Hepatocyte (in vitro differentiated cells): Measurements from ENCODE around the gene LRRC42.

ENCODE experiments used
- EZH2 ChIP-seq: fragments of 200-600 bp; sonication (generic); IDR thresholded peaks from 2 replicates; pipeline ENCODE4 v1.6.1; 2016; ENCODE audit warnings: antibody characterized with exemption, mild to moderate bottlenecking, borderline replicate concordance
- TF ChIP-seq, protein P1 (sequence below): fragments of 200-600 bp; sonication (generic); IDR thresholded peaks from 2 replicates; pipeline ENCODE4 v1.5.1; 2016; ENCODE audit warnings: antibody characterized with exemption, mild to moderate bottlenecking; ENCODE audit not compliant: poor library complexity

DNA sequence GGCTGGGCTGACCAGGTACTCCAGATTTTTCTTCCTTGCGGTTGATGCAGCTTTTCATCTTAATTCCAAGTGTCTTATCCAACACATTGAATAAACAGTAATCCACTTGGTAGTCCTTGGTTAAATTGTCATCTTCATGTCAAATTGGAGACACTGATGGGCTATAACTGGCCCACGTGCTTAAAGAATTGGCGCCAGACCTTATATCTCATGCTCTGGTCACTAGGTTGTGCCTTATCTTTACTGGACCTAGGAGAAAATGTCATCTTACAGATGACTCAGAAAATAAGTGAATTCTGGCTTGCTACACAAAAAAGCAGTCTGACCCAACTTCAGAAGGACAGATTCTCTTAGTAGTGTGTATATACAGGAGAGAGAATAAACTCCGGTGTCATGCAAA is 16.2 kb downstream of the LRRC42 start:
- TF ChIP-seq, protein P1, sequence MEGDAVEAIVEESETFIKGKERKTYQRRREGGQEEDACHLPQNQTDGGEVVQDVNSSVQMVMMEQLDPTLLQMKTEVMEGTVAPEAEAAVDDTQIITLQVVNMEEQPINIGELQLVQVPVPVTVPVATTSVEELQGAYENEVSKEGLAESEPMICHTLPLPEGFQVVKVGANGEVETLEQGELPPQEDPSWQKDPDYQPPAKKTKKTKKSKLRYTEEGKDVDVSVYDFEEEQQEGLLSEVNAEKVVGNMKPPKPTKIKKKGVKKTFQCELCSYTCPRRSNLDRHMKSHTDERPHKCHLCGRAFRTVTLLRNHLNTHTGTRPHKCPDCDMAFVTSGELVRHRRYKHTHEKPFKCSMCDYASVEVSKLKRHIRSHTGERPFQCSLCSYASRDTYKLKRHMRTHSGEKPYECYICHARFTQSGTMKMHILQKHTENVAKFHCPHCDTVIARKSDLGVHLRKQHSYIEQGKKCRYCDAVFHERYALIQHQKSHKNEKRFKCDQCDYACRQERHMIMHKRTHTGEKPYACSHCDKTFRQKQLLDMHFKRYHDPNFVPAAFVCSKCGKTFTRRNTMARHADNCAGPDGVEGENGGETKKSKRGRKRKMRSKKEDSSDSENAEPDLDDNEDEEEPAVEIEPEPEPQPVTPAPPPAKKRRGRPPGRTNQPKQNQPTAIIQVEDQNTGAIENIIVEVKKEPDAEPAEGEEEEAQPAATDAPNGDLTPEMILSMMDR, result no peak
- TF ChIP-seq EZH2, result no peak
